WTC11 (cell line): ENCODE data around the gene C9orf40. TPM values are rescaled to one million over a fixed set of nuclear protein-coding genes. Genes with fewer than 3 reads are reported as not detected.

Experiments
- ATAC-seq: fragments of 200-7000 bp; cut with Tn5 transposase; 2 replicates; pipeline ENCODE4 v1.10.0; 2021; ENCODE audit warnings: mild to moderate bottlenecking, moderate library complexity
- CTCF ChIA-PET: fragments of 300-600 bp; sonication (Branson Sonifier 250); formaldehyde crosslinking; loops from one replicate; lab custom pipeline; 2021; ENCODE audit warnings: antibody characterized with exemption; lab: Charles Lee
- POLR2A ChIA-PET: fragments of 350-600 bp; sonication (Branson Sonifier 250); formaldehyde crosslinking; loops from one replicate; lab custom pipeline; 2021; ENCODE audit warnings: antibody characterized with exemption; lab: Charles Lee
- DNase-seq: peaks from one replicate; pipeline ENCODE4 v3.0.0; 2021; ENCODE audit warnings: low spot score
- H3K27ac Mint-ChIP-seq: 2 replicates; pipeline ENCODE4 v1.8.0; 2021; ENCODE audit warnings: mixed read lengths
- H3K27me3 Mint-ChIP-seq: 2 replicates; pipeline ENCODE4 v1.8.0; 2021; ENCODE audit warnings: low read depth, mild to moderate bottlenecking, moderate library complexity, mixed read lengths
- H3K36me3 Mint-ChIP-seq: 2 replicates; pipeline ENCODE4 v1.8.0; 2021; ENCODE audit warnings: mixed read lengths
- H3K4me1 Mint-ChIP-seq: 2 replicates; pipeline ENCODE4 v1.8.0; 2022; ENCODE audit warnings: mixed read lengths
- H3K4me3 Mint-ChIP-seq: 2 replicates; pipeline ENCODE4 v1.8.0; 2021; ENCODE audit warnings: mild to moderate bottlenecking, moderate library complexity, mixed read lengths
- H3K9me3 Mint-ChIP-seq: 2 replicates; pipeline ENCODE4 v1.8.0; 2021; ENCODE audit warnings: mixed read lengths
- AFF4 ChIP-seq: sonication (generic); formaldehyde crosslinking; IDR thresholded peaks from 2 replicates; pipeline ENCODE4 v1.8.1; 2023; ENCODE audit warnings: mild to moderate bottlenecking, missing genetic modification reagents, borderline replicate concordance
- CREB1 ChIP-seq: sonication (generic); formaldehyde crosslinking; IDR thresholded peaks from 2 replicates; pipeline ENCODE4 v1.8.0; 2023; ENCODE audit warnings: mild to moderate bottlenecking, missing genetic modification reagents
- HMGA2 ChIP-seq: fragments of 250-450 bp; sonication (Bioruptor Pico); IDR thresholded peaks from 2 replicates; pipeline ENCODE4 v1.4.0; 2021; ENCODE audit warnings: mild to moderate bottlenecking, moderate library complexity
- IRF2 ChIP-seq: sonication (generic); formaldehyde crosslinking; IDR thresholded peaks from 2 replicates; pipeline ENCODE4 v1.8.0; 2022; ENCODE audit warnings: low read depth, missing genetic modification reagents, borderline replicate concordance
- MAX ChIP-seq: sonication (generic); formaldehyde crosslinking; IDR thresholded peaks from 2 replicates; pipeline ENCODE4 v1.8.0; 2022; ENCODE audit warnings: mild to moderate bottlenecking, missing genetic modification reagents
- MYBL2 ChIP-seq: sonication (generic); formaldehyde crosslinking; IDR thresholded peaks from 2 replicates; pipeline ENCODE4 v1.8.1; 2023; ENCODE audit warnings: mild to moderate bottlenecking, moderate library complexity, missing genetic modification reagents
- OVOL2 ChIP-seq: fragments of 250-450 bp; sonication (Bioruptor Pico); IDR thresholded peaks from 2 replicates; pipeline ENCODE4 v1.9.0; 2021; ENCODE audit warnings: mild to moderate bottlenecking, borderline replicate concordance
- SP1 ChIP-seq: sonication (generic); formaldehyde crosslinking; conservative IDR thresholded peaks from 2 replicates; pipeline ENCODE4 v1.8.1; 2022; ENCODE audit warnings: missing genetic modification reagents
- STAT6 ChIP-seq: sonication (generic); formaldehyde crosslinking; conservative IDR thresholded peaks from 2 replicates; pipeline ENCODE4 v1.8.1; 2023; ENCODE audit warnings: mild to moderate bottlenecking, low read depth, missing genetic modification reagents, moderate library complexity
- USF2 ChIP-seq: sonication (generic); formaldehyde crosslinking; IDR thresholded peaks from 2 replicates; pipeline ENCODE4 v1.8.1; 2023; ENCODE audit warnings: mild to moderate bottlenecking, missing genetic modification reagents, moderate library complexity
- ZMAT4 ChIP-seq: fragments of 250-450 bp; sonication (Bioruptor Pico); IDR thresholded peaks from 2 replicates; pipeline ENCODE4 v1.9.0; 2021; ENCODE audit warnings: mild to moderate bottlenecking
- ZNF138 ChIP-seq: sonication (generic); formaldehyde crosslinking; conservative IDR thresholded peaks from 2 replicates; pipeline ENCODE4 v1.8.1; 2022; ENCODE audit warnings: mild to moderate bottlenecking, moderate library complexity, missing genetic modification reagents
- ZNF512 ChIP-seq: sonication (generic); formaldehyde crosslinking; IDR thresholded peaks from 2 replicates; pipeline ENCODE4 v1.8.1; 2022; ENCODE audit warnings: missing genetic modification reagents, borderline replicate concordance
- ZNF532 ChIP-seq: fragments of 250-450 bp; sonication (Bioruptor Pico); IDR thresholded peaks from 2 replicates; pipeline ENCODE4 v1.9.0; 2021; ENCODE audit warnings: mild to moderate bottlenecking, borderline replicate concordance
- total RNA-seq: library from RNA; stranded (reverse); gene quantifications from 3 replicates; pipeline ENCODE4 v1.2.3, GENCODE V29; 2021

C9orf40 gene
- total RNA-seq, 1 experiment from 2014 or later, result 10.3 TPM

- TF ChIP-seq ZMAT4 (CRISPR knock-in tag) (no peak), USF2 (CRISPR knock-in tag) (no peak)
Measured at GRCh38 chr9:74908665-74909064, 44.0 kb downstream of the C9orf40 start (continued).

- peaks cover 5% of the 10 kb centered on the region; the same call in 1 of the 2 replicates for H3K36me3 Mint-ChIP-seq
- CTCF ChIA-PET, result no interaction called here
- DNase-seq, result no peak
- POLR2A ChIA-PET, result no interaction called here
- TF ChIP-seq IRF2 (CRISPR knock-in tag) (no peak), ZNF138 (CRISPR knock-in tag) (no peak), MAX (CRISPR knock-in tag) (no peak), OVOL2 (CRISPR knock-in tag) (no peak), ZNF532 (CRISPR knock-in tag) (no peak), STAT6 (CRISPR knock-in tag) (no peak), CREB1 (CRISPR knock-in tag) (no peak), SP1 (CRISPR knock-in tag) (no peak), ZNF512 (CRISPR knock-in tag) (no peak), HMGA2 (CRISPR knock-in tag) (no peak), AFF4 (CRISPR knock-in tag) (no peak), MYBL2 (CRISPR knock-in tag) (no peak)
- TF ChIP-seq, all 79 proteins: peak for 0
- Mint-ChIP-seq H3K9me3 (peaks cover 16% of the 10 kb centered on the region), H3K4me1 (no peaks in the 10 kb centered on the region), H3K4me3 (no peak overlapping the region), H3K27ac (no peak overlapping the region), H3K27me3 (no peaks in the 10 kb centered on the region)
- no peak for ATAC-seq
Measured at GRCh38 chr9:74907085-74907484, 45.6 kb downstream of the C9orf40 start.
